Right renal pelvis (tissue), 4 donors: ENCODE data around the gene WDCP. TPM values are rescaled to one million over a fixed set of nuclear protein-coding genes. Genes with fewer than 3 reads are reported as not detected.
A peak's percentile ranks its signal among the peaks of the same experiment; 100 is the strongest.
"Not testable (repeated sequence)": the region's sequence is repeated elsewhere in the genome, so short reads cannot be mapped to it uniquely, and the experiment has no call there.

Experiments used
- DNase-seq, 4 donors: peaks; one replicate each; pipeline ENCODE4 v3.0.0-alpha.2; 2013; ENCODE audit warnings: low read depth in 4 of 4, low spot score in 3 of 4, missing footprints in 1 of 4
- polyA plus RNA-seq, 4 donors: library from polyadenylated mRNA; unstranded; fragments of 120-200 nt; gene quantifications; one replicate each; pipeline ENCODE4 v1.2.1, GENCODE V29; 2013; ENCODE audit not compliant: insufficient read length in 4 of 4

The WDCP gene, protein sequence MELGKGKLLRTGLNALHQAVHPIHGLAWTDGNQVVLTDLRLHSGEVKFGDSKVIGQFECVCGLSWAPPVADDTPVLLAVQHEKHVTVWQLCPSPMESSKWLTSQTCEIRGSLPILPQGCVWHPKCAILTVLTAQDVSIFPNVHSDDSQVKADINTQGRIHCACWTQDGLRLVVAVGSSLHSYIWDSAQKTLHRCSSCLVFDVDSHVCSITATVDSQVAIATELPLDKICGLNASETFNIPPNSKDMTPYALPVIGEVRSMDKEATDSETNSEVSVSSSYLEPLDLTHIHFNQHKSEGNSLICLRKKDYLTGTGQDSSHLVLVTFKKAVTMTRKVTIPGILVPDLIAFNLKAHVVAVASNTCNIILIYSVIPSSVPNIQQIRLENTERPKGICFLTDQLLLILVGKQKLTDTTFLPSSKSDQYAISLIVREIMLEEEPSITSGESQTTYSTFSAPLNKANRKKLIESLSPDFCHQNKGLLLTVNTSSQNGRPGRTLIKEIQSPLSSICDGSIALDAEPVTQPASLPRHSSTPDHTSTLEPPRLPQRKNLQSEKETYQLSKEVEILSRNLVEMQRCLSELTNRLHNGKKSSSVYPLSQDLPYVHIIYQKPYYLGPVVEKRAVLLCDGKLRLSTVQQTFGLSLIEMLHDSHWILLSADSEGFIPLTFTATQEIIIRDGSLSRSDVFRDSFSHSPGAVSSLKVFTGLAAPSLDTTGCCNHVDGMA
- polyA plus RNA-seq, result 10 to 100 TPM; 14.2 to 18.4 (median 17.0) TPM

DNA sequence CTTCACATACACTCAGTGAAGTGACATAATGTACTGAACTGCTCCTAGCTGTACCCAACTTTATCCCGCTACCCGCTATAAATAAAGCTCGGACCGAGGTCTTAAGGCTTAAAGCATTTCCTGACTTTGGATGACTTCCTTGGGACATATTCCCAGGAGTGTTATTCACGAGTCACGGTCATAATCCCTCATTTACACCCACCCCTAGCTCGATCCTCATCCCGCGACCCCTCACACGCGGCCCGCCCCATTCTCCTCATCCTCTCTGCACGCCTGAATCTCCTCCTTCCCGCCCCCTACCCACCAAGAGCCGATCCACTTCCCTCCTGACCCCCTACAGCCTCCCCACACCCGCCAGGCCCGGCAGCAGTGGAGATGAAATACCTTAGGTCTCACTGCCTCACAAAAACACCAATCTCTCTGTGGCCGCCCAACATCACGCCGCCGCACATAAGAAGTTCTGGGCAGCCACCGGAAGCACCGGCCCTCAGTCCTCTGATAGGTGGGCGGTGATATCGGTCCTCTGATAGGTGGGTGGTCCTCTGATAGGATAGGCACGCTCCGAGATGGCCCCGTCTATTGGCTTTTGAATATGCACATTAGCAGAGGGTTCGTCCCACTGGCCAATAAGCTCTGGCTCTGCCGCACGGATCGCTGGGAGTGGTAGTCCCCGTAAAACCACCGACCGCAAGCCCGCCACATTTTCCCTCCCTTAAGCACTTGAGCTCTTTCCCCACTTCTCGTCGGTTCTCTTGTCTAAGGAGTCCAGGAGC is at the start of gene WDCP:
TSS of gene WDCP (minus strand) at position 462 of the 773 bp plus-strand sequence. CDS start 7,897 bp downstream, outside the sequence.
- peak; percentile 84 to 95 (median 91) for DNase-seq

DNA sequence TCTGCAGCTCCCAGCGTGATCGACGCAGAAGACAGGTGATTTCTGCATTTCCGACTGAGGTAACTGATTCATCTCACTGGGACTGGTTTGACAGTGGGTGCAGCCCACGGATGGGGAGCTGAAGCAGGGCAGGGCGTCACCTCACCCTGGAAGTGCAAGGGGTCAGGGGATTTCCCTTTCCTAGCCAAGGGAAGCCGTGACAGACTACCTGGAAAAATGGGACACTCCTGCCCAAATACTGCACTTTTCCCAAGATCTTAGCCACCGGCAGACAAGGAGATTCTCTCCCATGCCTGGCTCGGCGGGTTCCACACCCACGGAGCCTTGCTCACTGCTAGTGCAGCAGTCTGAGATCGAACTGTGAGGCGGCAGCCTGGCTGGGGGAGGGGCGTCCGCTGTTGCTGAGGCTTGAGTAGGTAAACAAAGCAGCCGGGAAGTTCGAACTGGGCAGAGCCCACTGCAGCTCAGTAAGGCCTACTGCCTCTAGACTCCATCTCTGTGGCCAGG is 48.0 kb upstream of the WDCP start:
- DNase-seq, result not testable (repeated sequence)

DNA sequence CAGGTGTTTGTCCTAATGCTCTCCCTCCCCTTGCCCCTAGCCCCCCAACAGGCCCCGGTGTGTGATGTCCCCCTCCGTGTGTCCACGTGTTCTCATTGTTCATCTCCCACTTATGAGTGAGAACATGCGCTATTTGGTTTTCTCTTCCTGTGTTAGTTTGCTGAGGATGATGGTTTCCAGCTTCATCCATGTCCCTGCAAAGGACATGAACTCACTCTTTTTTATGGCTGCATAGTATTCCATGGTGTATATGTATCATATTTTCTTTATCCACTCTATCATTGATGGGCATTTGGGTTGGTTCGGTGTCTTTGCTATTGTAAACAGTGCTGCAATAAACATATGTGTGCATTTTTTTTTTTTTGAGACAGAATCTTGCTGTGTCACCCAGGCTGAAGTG is 46.1 kb upstream of the WDCP start:
- DNase-seq, result not testable (repeated sequence)

DNA sequence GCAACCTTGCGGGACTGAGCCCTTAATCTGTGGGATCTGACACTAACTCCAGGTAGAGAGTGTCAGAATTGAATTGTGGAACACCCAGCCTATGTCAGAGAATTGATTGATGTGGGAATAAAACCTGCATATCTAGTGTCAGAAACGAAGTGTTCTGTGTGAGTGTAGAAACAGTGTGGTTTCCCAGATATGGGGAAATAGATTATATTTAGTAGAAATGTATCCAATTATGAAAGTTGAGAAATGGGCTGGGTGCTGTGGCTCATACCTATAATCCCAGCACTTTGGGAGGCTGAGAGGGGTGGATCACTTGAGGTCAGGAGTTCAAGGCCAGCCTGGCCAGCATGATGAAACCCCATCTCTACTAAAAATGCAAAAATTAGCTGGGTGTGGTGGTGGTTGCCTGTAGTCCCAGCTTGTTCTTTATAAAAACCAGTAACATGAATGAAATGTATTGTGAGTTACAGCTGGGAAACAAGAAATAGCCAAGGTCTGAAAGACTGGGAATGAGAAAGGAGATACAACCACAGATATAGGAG is 41.7 kb upstream of the WDCP start:
- no peak for DNase-seq

DNA sequence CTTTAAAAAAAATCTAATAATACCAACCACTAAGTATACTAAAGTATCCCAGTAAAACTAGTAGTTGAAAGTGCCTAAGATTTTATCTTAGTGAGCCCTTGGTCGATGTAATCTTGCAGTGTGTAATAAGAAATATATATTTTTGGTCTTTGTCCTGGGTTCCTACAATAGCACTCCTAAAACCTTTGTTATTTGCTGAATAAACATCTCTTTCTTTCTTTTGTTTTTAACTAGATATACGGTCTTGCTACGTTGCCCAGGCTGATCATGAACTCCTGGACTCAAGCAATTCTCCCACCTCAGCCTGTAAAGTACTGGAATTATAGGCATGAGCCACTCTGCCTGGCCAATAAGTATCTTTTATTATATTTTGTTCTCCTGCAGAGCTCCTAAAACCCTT is 39.8 kb upstream of the WDCP start:
- DNase-seq, result no peak

DNA sequence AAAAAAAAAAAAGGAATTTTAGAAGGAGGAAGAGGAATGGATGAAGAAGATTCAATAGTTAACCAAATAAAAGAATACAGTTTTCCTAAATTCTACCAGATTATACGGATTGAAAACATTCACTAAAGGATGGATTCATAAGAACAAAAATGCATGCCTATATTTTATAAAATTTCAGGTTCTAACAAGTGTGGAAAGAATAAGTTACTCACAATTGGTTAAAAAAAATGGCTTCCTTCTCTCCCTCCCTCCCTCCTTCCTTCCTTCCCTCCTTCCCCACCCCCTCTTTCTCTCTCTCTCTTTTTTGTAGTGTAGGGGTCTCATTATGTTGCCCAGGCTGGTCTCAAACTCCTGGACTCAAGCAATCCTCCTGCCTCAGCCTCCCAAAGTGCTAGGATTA is 39.0 kb upstream of the WDCP start:
- DNase-seq, result no peak

DNA sequence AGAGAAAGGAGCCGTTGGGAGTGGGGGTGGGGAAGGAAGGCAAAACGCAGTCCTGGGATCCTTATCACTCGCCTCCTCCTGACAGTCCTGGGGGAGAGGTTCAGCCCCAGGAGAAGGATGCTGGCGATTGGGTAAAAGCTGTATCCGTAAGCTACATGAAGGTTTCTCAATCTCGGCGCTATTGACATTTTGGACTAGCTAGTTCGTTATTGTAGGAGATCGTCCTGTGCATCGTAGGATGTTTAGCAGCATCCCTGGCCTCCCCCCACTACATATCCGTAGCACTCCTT is 38.0 kb upstream of the WDCP start:
- DNase-seq, result no peak

DNA sequence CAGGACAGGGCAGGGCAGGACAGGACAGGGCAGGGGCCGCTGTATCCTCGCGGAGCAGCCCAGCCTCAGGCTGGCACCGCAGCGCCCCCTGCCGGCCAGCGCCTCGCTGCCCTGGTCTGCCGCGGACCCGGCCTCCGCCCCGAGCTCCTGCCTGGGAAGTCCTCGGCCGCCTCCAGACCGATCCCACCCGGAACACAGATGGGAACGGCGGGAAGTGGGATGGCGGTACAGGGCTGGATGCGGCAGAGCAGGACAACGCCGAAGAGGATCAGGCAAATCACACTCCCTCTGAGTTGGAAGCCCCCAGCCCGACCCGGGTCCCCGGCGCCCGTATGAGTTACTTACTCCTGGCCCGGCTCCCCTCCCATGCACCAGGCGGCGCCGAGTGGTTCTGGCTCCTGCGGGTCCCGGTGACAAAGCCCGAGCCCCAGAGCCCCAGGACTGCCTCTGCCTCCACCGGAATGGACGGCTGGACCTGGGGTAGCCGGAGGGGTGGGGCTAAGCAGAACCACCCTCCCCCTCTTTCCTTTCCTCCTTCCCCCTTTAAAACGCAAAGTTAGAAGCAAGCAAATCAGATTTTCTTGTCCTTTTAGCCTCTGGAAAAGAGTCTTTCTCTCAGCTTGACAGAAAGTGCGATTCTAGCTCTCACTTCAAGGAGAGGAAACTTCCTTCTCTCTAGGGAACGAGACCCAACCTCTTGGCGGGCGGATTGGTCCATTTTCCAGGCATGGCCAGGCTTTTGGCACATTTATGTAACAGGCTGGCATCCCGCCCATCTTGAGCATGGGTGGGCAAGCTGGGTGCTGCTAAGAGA is 37.4 kb upstream of the WDCP start, which contains the start of gene TP53I3:
TSS of gene TP53I3 (minus strand) at position 449 of the 814 bp plus-strand sequence. CDS start 508 bp downstream, outside the sequence.
- DNase-seq, result peak; percentile 83 to 91 (median 86)

DNA sequence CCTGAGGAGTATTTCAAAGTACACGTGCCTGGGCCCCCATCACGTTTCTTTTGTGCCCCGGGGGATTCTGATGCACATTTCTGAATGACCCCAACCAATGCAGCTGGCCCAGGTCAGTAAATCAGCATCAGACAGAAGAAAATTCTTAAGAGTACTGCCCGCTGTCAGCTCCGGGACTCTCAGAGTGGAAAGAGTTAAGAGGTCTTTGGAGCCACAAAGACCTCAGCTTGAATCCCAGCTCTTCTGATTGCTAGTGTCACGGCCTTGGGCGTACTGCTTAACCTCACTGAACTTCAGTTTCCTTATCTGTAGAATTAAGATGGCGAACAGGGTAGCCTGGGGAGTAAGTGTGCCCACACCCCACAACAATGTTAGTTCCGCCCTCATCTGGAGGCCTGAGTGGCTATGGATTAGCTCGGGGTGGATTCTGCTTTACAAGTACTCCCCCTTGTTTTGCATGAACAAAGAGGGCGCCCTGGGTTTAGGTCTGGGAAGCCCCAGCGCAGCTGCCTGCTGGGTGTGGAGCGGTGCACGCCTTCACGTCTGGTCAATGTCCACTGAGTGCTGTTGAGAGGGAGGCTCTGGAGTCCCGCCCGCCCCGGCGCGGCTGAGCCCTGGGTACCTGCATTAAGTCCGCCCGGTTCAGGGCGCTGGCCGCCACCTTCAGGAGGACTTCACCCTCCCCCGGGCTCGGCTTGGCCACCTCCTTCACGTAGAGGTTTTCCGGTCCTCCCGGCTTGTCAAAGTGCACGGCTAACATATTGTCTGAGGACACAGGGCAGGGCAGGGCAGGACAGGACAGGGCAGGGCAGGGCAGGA is 36.6 kb upstream of the WDCP start:
- peak; percentile 59 to 69 (median 61) for DNase-seq

DNA sequence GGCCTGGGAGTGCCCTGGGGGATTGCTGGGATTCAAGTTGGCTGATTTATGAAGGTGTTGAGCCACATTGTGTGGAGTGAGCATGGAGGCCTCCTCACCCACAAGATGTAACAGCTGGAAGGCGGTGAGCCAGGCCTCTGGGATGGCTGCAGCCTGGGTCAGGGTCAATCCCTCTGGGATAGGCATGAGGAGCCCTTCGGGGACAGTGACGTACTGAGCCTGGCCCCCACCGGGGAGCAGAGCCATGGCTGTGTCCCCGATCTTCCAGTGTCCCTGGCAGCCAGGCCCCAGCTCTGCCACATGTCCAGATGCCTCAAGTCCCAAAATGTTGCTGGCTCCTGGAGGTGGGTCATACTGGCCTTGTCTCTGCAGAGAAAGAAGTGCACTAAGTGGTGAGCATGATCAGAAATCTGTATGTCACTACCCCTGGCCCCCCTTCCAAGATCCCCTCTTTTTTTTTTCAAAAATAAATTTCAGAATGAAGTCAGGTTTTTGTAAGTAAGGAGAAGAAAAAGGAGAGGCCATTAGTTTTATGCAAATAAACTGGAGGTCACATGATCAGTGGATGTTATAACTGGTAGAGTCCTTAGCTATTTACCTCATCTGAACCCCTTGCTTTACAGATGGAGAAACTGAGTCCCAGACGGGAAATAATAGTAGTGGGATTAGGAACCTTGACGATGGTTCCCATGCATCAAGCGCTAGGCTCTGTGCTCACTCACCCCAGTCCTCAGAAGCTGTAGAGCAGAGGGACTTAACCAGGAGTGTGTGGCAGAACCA is 35.8 kb upstream of the WDCP start:
- DNase-seq, result no peak

DNA sequence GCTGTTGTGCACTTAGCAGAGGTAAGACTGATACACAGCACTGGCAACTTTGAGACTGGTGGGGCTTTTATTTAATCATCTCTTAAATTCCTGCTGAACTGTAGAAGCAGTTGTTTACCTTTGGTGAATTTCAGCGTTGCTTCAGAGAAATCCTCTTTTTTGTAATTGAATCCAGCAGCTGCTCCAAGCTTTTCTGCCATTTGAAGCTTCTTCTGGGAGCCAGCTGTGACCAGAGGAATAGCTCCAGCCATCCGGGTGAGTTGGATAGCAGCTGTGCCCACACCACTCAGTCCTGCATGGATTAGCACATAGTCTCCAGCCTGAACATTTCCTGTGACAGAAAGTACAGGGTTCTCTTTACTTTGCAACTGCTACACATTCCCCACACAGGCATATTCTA is 33.5 kb upstream of the WDCP start:
- DNase-seq, result no peak

DNA sequence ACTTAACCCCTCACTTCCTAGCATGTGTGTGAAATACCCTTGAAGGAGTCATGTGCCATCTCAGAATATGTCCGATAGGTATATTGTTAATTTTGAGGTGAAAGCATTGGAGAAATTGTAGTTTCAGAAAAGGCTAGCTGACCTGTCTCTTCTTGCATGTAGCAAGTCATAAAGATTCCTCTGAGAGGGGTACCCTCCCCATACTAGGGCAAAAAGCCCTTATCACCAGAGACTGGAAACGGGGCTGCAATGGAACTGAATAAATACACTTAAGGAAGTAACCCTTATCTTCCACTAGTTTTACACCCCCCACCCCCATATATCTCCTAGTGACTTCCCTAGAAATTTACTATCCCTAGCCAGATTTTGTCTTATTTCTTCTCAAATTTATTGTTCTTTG is 30.7 kb upstream of the WDCP start:
- no peak for DNase-seq

DNA sequence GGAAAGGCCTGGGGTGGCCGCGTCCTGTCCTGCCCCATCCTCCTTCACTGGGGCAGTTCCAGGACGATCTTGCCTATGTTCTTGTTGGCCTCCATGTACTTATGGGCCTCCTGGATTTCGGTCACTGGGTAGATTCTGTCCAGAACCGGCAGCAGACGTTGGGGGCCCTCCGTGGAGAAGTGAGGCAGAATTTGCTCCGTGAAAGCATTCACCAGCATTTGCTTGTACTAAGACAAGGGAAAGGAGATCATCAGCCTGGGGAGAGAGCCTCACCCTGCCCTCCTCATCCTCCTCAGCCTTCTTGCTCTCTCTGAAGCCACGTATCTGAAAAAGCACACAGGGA is 30.3 kb upstream of the WDCP start:
- no peak for DNase-seq

DNA sequence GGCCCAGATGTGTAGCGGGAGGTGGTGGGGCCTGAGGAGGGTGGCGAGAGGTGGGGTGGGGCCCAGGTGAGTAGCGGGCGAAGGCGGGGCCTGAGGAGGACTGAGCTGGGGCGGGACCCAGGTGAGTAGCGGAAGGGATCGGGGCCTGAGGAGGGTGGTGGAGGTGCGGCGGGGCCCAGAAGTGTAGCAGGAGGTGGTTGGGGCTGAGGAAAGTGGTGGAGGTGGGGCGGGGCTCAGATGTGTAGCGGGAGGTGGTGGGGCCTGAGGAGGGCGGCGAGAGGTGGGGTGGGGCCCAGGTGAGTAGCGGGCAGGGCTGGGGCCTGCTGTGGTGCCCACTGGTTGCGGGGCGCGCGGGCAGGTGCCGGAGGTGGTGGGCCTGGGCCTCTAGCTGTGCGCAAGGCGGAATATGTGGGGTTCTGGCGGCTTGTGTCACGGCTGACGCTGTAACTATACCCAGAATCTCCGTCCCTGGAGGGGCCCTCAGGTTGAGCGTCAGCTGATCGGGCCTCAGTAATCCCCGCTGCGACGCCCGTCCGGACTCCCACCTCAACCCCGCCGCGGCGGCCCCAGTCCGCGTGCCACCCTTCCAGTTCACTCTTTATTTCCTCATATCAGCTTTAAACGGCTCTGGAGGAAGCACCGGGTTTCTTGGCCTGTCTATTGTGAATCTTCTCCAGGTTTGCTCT is 29.8 kb upstream of the WDCP start:
- DNase-seq, result peak in 1 of 4 donors; percentile 20

DNA sequence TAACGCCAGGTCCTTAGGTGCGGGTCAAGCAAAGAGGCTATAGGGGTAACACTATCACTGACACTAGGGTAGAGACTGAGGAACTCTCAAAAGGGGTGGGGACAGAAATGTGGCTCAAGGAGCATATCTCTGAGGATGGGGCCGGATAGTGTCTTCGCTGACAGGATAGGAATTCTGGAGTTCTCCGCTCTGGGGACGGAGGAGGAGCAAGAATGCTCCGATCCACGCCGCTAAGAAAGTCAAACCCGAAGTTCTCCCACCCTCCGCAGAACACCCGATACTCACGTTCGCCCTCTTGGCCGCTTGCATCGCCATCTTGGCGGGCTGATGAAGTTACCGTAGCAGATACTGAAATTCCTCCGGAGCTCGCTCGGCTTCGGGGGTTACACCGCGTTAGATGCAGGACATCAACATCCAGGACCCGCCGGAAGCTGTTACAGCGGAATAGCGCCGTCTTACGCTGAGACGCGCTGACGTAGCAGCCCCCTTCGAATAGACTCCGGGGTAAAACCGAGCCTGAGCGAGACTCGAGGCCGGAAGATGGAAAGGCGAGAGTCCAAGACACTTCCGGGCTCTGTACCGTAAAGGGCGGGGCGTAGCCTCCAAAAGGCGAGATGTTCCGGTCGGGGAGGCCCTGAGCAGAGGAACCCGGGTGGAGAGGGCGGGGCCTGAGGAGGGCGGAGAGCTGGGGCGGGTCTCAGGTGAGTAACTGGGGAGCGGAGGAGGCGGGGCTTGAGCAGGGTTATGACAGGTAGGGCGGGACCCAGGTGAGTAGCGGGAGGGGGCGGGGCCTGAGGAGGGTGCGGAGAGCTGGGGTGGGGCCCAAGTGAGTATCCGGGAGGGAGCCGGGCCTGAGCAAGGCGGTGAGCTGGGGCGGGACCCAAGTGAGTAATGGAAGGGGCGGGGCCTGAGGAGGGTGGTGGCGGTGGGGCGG is 29.0 kb upstream of the WDCP start, which contains the start of gene SF3B6:
TSS of gene SF3B6 (minus strand) at position 412 of the 934 bp plus-strand sequence. CDS start at position 315, 97 bp downstream.
- DNase-seq, result peak; percentile 97 to 98 (median 98)

DNA sequence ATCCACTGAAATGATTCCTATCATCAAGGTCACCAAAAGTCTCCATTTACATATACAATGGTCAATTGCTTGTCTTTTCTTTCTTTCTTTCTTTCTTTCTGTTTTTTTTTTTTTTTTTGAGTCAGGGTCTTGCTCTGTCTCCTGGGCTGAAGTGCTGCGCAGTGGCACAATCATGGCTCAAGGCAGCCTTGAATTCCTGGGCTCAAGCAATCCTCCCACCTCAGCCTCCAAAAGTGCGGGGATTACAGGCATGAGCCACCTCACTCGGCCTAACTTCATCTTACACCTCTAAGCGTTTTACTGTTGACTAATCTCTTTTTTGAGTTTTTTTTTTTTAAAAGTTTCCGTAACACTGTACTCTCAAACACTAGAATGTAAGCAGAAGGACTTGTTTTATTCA is 28.1 kb upstream of the WDCP start:
- no peak for DNase-seq
